H1 (cell line): ENCODE results near the gene MRGPRX1.

Experiments used
- CTCF ChIP-seq, 3 experiments: IDR thresholded peaks; 1 replicate in 2 of 3; 2 replicates in 1 of 3; pipeline versions ENCODE4 v1.5.1 to v1.6.1; 2011; ENCODE audit warnings: low read length in 3 of 3, mild to moderate bottlenecking in 3 of 3, inconsistent platforms in 2 of 3, low read depth in 1 of 3, moderate library complexity in 1 of 3; ENCODE audit not compliant: insufficient read depth in 1 of 3; ENCODE audit errors: control extremely low read depth in 1 of 3
- HDAC6 ChIP-seq: IDR thresholded peaks from one replicate; pipeline ENCODE4 v1.7.1; 2012; ENCODE audit warnings: low read depth, mild to moderate bottlenecking, inconsistent platforms, low read length, moderate library complexity
- MAX ChIP-seq: IDR thresholded peaks from 2 replicates; pipeline ENCODE4 v1.6.1; 2012; ENCODE audit warnings: inconsistent platforms
- POLR2A ChIP-seq, 2 experiments: IDR thresholded peaks; 1 replicate in 1 of 2; 2 replicates in 1 of 2; pipeline ENCODE4 v1.6.1; 2011; ENCODE audit warnings: low read depth in 2 of 2, low read length in 2 of 2, mild to moderate bottlenecking in 2 of 2; ENCODE audit errors: control extremely low read depth in 1 of 2
- POLR2AphosphoS5 ChIP-seq: IDR thresholded peaks from 2 replicates; pipeline ENCODE4 v1.6.1; 2011; ENCODE audit warnings: low read depth, low read length
- RAD21 ChIP-seq, 2 experiments: IDR thresholded peaks in 1 of 2; conservative IDR thresholded peaks in 1 of 2; 2 replicates each; pipeline ENCODE4 v1.6.1; 2011; ENCODE audit warnings: low read depth in 2 of 2, low read length in 2 of 2, improper control_type of control experiment in 1 of 2, inconsistent platforms in 1 of 2, mild to moderate bottlenecking in 1 of 2, moderate library complexity in 1 of 2
- SIN3A ChIP-seq, 2 experiments: IDR thresholded peaks in 1 of 2; conservative IDR thresholded peaks in 1 of 2; 2 replicates each; pipeline ENCODE4 v1.6.1; 2011 to 2012; ENCODE audit warnings: low read length in 2 of 2, improper control_type of control experiment in 1 of 2, low read depth in 1 of 2, mild to moderate bottlenecking in 1 of 2
- TAF1 ChIP-seq: IDR thresholded peaks from 2 replicates; pipeline ENCODE4 v1.6.1; 2011; ENCODE audit warnings: mild to moderate bottlenecking, low read depth, low read length
- USF2 ChIP-seq: IDR thresholded peaks from 2 replicates; pipeline ENCODE4 v1.6.1; 2011; ENCODE audit warnings: low read length, improper control_type of control experiment

GRCh38 chr11:18912883-18913282 is 26.3 kb downstream of the MRGPRX1 start:
- TF ChIP-seq POLR2A (IDR thresholded peaks at IDR 0.05; ENCODE audit: control extremely low read depth in 1 of 2, low read depth in 2 of 2, low read length in 2 of 2) (no peak), POLR2AphosphoS5 (no peak), RAD21 (IDR thresholded peaks at IDR 0.05 in 1 of 2, conservative IDR thresholded peaks at IDR 0.05 in 1 of 2; ENCODE audit: low read depth in 2 of 2, low read length in 2 of 2) (no peak), CTCF (IDR thresholded peaks at IDR 0.05; ENCODE audit: control extremely low read depth in 1 of 3, insufficient read depth in 1 of 3, low read depth in 1 of 3, low read length in 3 of 3) (no peak), USF2 (no peak), SIN3A (conservative IDR thresholded peaks at IDR 0.05 in 1 of 2, IDR thresholded peaks at IDR 0.05 in 1 of 2; ENCODE audit: low read depth in 1 of 2, low read length in 2 of 2) (no peak), TAF1 (no peak), MAX (no peak), HDAC6 (no peak)
